GM12878 (cell line): ENCODE measurements around the gene CLN6. TPM values are rescaled to one million over a fixed set of nuclear protein-coding genes. Genes with fewer than 3 reads are reported as not detected.

Experiments used
- ATAC-seq: fragments of 200-7000 bp; cut with Tn5 transposase; 3 replicates; pipeline ENCODE4 v1.9.1; 2020; ENCODE audit warnings: mild to moderate bottlenecking, moderate library complexity
- BruUV-seq: library from RNA; stranded (reverse); fragments of 400-500 nt; replicated peaks from 2 replicates; lab custom pipeline; 2021; lab: Mats Ljungman, UMichigan
- CTCF ChIA-PET: fragments of 300-600 bp; sonication (Branson Sonifier 250); formaldehyde crosslinking; extraction: SDS; loops from one replicate; lab custom pipeline; 2021; ENCODE audit warnings: inconsistent platforms; lab: Yijun Ruan, JAX
- POLR2A ChIA-PET: fragments of 350-600 bp; formaldehyde crosslinking; extraction: SDS; loops from one replicate; lab custom pipeline; 2021; ENCODE audit warnings: inconsistent platforms; lab: Charles Lee
- RAD21 ChIA-PET: fragments of 300-600 bp; sonication (Branson Sonifier 250); formaldehyde crosslinking; loops from one replicate; lab custom pipeline; 2023; ENCODE audit warnings: antibody characterized with exemption; ENCODE audit not compliant: unreplicated experiment; lab: Charles Lee
- SMC1A ChIA-PET: fragments of 300-600 bp; sonication (Branson Sonifier 250); formaldehyde crosslinking; loops from one replicate; lab custom pipeline; 2023; ENCODE audit not compliant: unreplicated experiment, uncharacterized antibody; lab: Charles Lee
- DNase-seq: peaks from one replicate; pipeline ENCODE4 v3.0.0-alpha.2; 2011; ENCODE audit warnings: low read depth, low spot score
- FAIRE-seq: peaks from 3 replicates; lab custom pipeline; 2011; peaks lifted over from hg19 to GRCh38; lab: Jason Lieb, UNC
- H2AFZ ChIP-seq: 2 replicates; pipeline ENCODE4 v1.6.0; 2011; ENCODE audit warnings: low read depth, low read length, control low read depth; ENCODE audit not compliant: control insufficient read depth
- H3K27ac ChIP-seq: 2 replicates; pipeline ENCODE4 v1.5.1; 2011; ENCODE audit warnings: control low read depth; ENCODE audit not compliant: control insufficient read depth, insufficient read depth
- H3K27me3 ChIP-seq, 2 experiments: replicated peaks in 1 of 2; 2 replicates each; pipeline versions ENCODE4 v1.6.0 to v1.6.1; 2011; ENCODE audit warnings: low read length in 1 of 2; ENCODE audit not compliant: control insufficient read depth in 2 of 2, insufficient read depth in 2 of 2
- H3K36me3 ChIP-seq, 2 experiments: 2 replicates each; pipeline ENCODE4 v1.5.1; 2011; ENCODE audit warnings: low read length in 1 of 2; ENCODE audit not compliant: control insufficient read depth in 2 of 2, insufficient read depth in 2 of 2
- H3K4me1 ChIP-seq: 2 replicates; pipeline ENCODE4 v1.6.1; 2011; ENCODE audit warnings: mild to moderate bottlenecking, low read length, moderate library complexity, mixed read lengths; ENCODE audit not compliant: control insufficient read depth, insufficient read depth
- H3K4me2 ChIP-seq: 2 replicates; pipeline ENCODE4 v1.6.0; 2011; ENCODE audit warnings: control low read depth; ENCODE audit not compliant: control insufficient read depth, insufficient read depth
- H3K4me3 ChIP-seq: fragments of 200-600 bp; sonication (generic); 2 replicates; pipeline ENCODE4 v1.5.1; 2016
- H3K79me2 ChIP-seq: 2 replicates; pipeline ENCODE4 v1.6.0; 2011; ENCODE audit warnings: low read length; ENCODE audit not compliant: control insufficient read depth, insufficient read depth
- H3K9ac ChIP-seq: 2 replicates; pipeline ENCODE4 v1.8.0; 2011; ENCODE audit warnings: low read length, control low read depth, mixed read lengths; ENCODE audit not compliant: control insufficient read depth, insufficient read depth
- H3K9me3 ChIP-seq: replicated peaks from 3 replicates; pipeline ENCODE4 v1.5.1; 2011; ENCODE audit warnings: mild to moderate bottlenecking, low read length; ENCODE audit not compliant: control insufficient read depth, insufficient read depth
- H4K20me1 ChIP-seq: 2 replicates; pipeline ENCODE4 v1.6.0; 2011; ENCODE audit not compliant: control insufficient read depth, insufficient read depth
- NR2F1 ChIP-seq: fragments of 450-650 bp; conservative IDR thresholded peaks from 2 replicates; pipeline ENCODE4 v1.6.1; 2017; ENCODE audit warnings: mild to moderate bottlenecking
- PRDM15 ChIP-seq: fragments of 450-650 bp; formaldehyde crosslinking; IDR thresholded peaks from 2 replicates; pipeline ENCODE4 v1.4.0; 2020; ENCODE audit warnings: mild to moderate bottlenecking, moderate library complexity
- RAD21 ChIP-seq: IDR thresholded peaks from 2 replicates; pipeline ENCODE4 v1.6.1; 2011; ENCODE audit warnings: mild to moderate bottlenecking, low read depth, low read length, moderate library complexity; ENCODE audit not compliant: insufficient read depth
- USF1 ChIP-seq: IDR thresholded peaks from 2 replicates; pipeline ENCODE4 v1.6.1; 2011; ENCODE audit warnings: borderline replicate concordance, low read depth, mild to moderate bottlenecking, moderate library complexity, mixed read lengths, low read length; ENCODE audit not compliant: insufficient read depth; ENCODE audit errors: extremely low read length
- WGBS: methylation state at CpG from one replicate; pipeline ENCODE4 v1.1.6; 2016; ENCODE audit warnings: low lambda C conversion rate; ENCODE audit not compliant: insufficient replicate concordance, insufficient coverage; ENCODE audit errors: missing lambda C conversion rate; 5-methylcytosine and 5-hydroxymethylcytosine counted together
- in situ Hi-C: fragments of 300-500 bp; cut with MboI; formaldehyde crosslinking; loops from 9 replicates; pipeline ENCODE4 v1.14.3; 2018; ENCODE audit warnings: mixed read lengths
- intact Hi-C: fragments of 100-400 bp; cut with micrococcal nuclease; formaldehyde crosslinking; loops from one replicate; pipeline ENCODE4 v1.14.2; 2022; ENCODE audit not compliant: unreplicated experiment
- polyA plus RNA-seq, 11 experiments: library from polyadenylated mRNA; depleted of rRNA in 4 of 11; unstranded in 6 of 11; stranded (reverse) in 5 of 11; fragments of >200 nt; fragmentation: Nextera tagmentation in 4 of 11; fragmentation: Illumina TruSeq in 1 of 11; extraction: Ambion mirVana in 4 of 11; extraction: Trizol in 1 of 11; gene quantifications; 1 replicate in 1 of 11; 2 replicates in 10 of 11; pipeline versions ENCODE4 v1.2.1 to v1.2.3, GENCODE V29; 2011 to 2016; ENCODE audit warnings: inconsistent platforms in 2 of 11, missing spikeins in 2 of 11, low read depth in 1 of 11
- total RNA-seq, 4 experiments: library from RNA; depleted of rRNA in 3 of 4; stranded (reverse); fragments of >200 nt in 3 of 4; fragmentation: Illumina TruSeq in 1 of 4; extraction: Trizol in 1 of 4; gene quantifications; 2 replicates each; pipeline versions ENCODE4 v1.2.1 to v1.2.3, GENCODE V29; 2013 to 2021

Gene CLN6
- total and polyA plus RNA-seq, 10 of the 15 experiments (the other 5 are each of a cell fraction or from before 2014, with no cell fraction given): 0.74 to 69.0 (median 30.3) TPM

- TF ChIP-seq NR2F1 (no peak), PRDM15 (no peak)
Observed at GRCh38 chr15:68272721-68273271, 43.3 kb upstream of the CLN6 start (continued).

- FAIRE-seq: no peak
- H2AFZ ChIP-seq: no peak overlapping the region
Observed at GRCh38 chr15:68271854-68272471, 42.4 kb upstream of the CLN6 start.

More at GRCh38 chr15:68271854-68272471, 42.4 kb upstream of the CLN6 start:
- ATAC-seq: no peak
- 55% methylated on average over 11 of the region's 11 CpGs for WGBS
- intact Hi-C loops: no loop called here
- Histone ChIP-seq H3K27me3 (no peaks in the 10 kb centered on the region), H3K4me1 (peaks cover 5% of the 10 kb centered on the region; the same call in 1 of the 2 replicates), H3K4me3 (no peak overlapping the region), H3K9ac (no peak overlapping the region), H3K9me3 (no peaks in the 10 kb centered on the region), H3K79me2 (peaks cover under 1% of the 10 kb centered on the region; the same call in 1 of the 2 replicates), H4K20me1 (no peaks in the 10 kb centered on the region), H3K27ac (no peak overlapping the region), H3K4me2 (no peak overlapping the region), H3K36me3 (no peaks in the 10 kb centered on the region)
- POLR2A ChIA-PET: no interaction called here
- CTCF ChIA-PET: no interaction called here
- SMC1A ChIA-PET: no interaction called here
- in situ Hi-C loops: no loop called here
- TF ChIP-seq RAD21: no peak
- TF ChIP-seq USF1: no peak
- no TSS peak for BruUV-seq
- RAD21 ChIA-PET: no interaction called here
- no peak for DNase-seq
